ENCODE results near the gene OR7C1.
A peak's percentile ranks its signal among the peaks of the same experiment; 100 is the strongest.

The OR7C1 gene

GRCh38 chr19:14804765-14805164 lies 30.2 kb downstream of the OR7C1 start:
- TF ChIP-seq ZBTB7A (IDR thresholded peaks at IDR 0.05; ENCODE audit: low read depth) (no peak), EGR1 (IDR thresholded peaks at IDR 0.05) (no peak), CEBPB (IDR thresholded peaks at IDR 0.05) (no peak), EP300 (IDR thresholded peaks at IDR 0.05; ENCODE audit: borderline replicate concordance) (no peak), RAD21 (IDR thresholded peaks at IDR 0.05; ENCODE audit: low read depth) (no peak), MAX (IDR thresholded peaks at IDR 0.05) (no peak), TEAD4 (IDR thresholded peaks at IDR 0.05) (no peak), REST (IDR thresholded peaks at IDR 0.05; ENCODE audit: low read depth) (no peak)

GRCh38 chr19:14798760-14799159 lies 36.2 kb downstream of the OR7C1 start:
- TF ChIP-seq CEBPB (IDR thresholded peaks at IDR 0.05) (no peak), RAD21 (IDR thresholded peaks at IDR 0.05; ENCODE audit: low read depth) (no peak), TAF1 (IDR thresholded peaks at IDR 0.05; ENCODE audit: low read depth) (no peak), YY1 (IDR thresholded peaks at IDR 0.05; ENCODE audit: low read depth) (no peak)

GRCh38 chr19:14796021-14796420 lies 39.0 kb downstream of the OR7C1 start:
- TF ChIP-seq EP300 (IDR thresholded peaks at IDR 0.05; ENCODE audit: borderline replicate concordance) (no peak), RAD21 (IDR thresholded peaks at IDR 0.05; ENCODE audit: low read depth) (no peak), TAF1 (IDR thresholded peaks at IDR 0.05; ENCODE audit: low read depth) (no peak), REST (IDR thresholded peaks at IDR 0.05; ENCODE audit: low read depth) (no peak), USF1 (IDR thresholded peaks at IDR 0.05) (no peak), EGR1 (IDR thresholded peaks at IDR 0.05) (no peak), ZBTB7A (IDR thresholded peaks at IDR 0.05; ENCODE audit: low read depth) (no peak), NFIC (IDR thresholded peaks at IDR 0.05) (no peak), TEAD4 (IDR thresholded peaks at IDR 0.05) (no peak), CREB1 (IDR thresholded peaks at IDR 0.05; ENCODE audit: low read depth) (no peak), MAX (IDR thresholded peaks at IDR 0.05) (no peak), YY1 (IDR thresholded peaks at IDR 0.05; ENCODE audit: low read depth) (no peak), CEBPB (IDR thresholded peaks at IDR 0.05) (no peak), TCF12 (IDR thresholded peaks at IDR 0.05; ENCODE audit: low read depth) (no peak)

GRCh38 chr19:14795078-14795721 lies 39.8 kb downstream of the OR7C1 start:
- TF ChIP-seq CREB1 (IDR thresholded peaks at IDR 0.05; ENCODE audit: low read depth) (no peak), REST (IDR thresholded peaks at IDR 0.05; ENCODE audit: low read depth) (peak; percentile 66; the same call in 1 of the 2 replicates)

GRCh38 chr19:14786421-14786851 lies 48.5 kb downstream of the OR7C1 start:
- TF ChIP-seq RAD21 (IDR thresholded peaks at IDR 0.05; ENCODE audit: low read depth) (peak; percentile 62), YY1 (IDR thresholded peaks at IDR 0.05; ENCODE audit: low read depth) (no peak), CREB1 (IDR thresholded peaks at IDR 0.05; ENCODE audit: low read depth) (no peak), CEBPB (IDR thresholded peaks at IDR 0.05) (no peak)
